Right cardiac atrium (tissue), 5 donors: ENCODE results near the gene MT1X. TPM values are rescaled to one million over a fixed set of nuclear protein-coding genes. Genes with fewer than 3 reads are reported as not detected.

Experiments used
- ATAC-seq, 2 donors: fragments of 200-7000 bp; cut with Tn5 transposase; one replicate each; pipeline versions ENCODE4 v1.8.0 to v1.9.1; 2020; ENCODE audit warnings: moderate library complexity in 2 of 2, mild to moderate bottlenecking in 1 of 2
- DNase-seq, 3 donors: peaks; one replicate each; pipeline ENCODE4 v3.0.0-alpha.2; 2020
- H3K27ac ChIP-seq: one replicate; pipeline ENCODE4 v1.5.1; 2013; ENCODE audit warnings: mild to moderate bottlenecking, low read length, control low read depth, moderate library complexity
- H3K27me3 ChIP-seq: one replicate; pipeline ENCODE4 v1.6.1; 2013; ENCODE audit not compliant: control insufficient read depth, insufficient read depth
- H3K4me1 ChIP-seq: one replicate; pipeline ENCODE4 v1.6.1; 2013; ENCODE audit warnings: low read length; ENCODE audit not compliant: control insufficient read depth, insufficient read depth
- H3K4me3 ChIP-seq: one replicate; pipeline ENCODE4 v1.5.1; 2013; ENCODE audit warnings: low read length, control low read depth
- H3K9me3 ChIP-seq: one replicate; pipeline ENCODE4 v1.6.1; 2013; ENCODE audit warnings: low read length; ENCODE audit not compliant: control insufficient read depth
- WGBS: extraction: QIAGEN DNeasy Blood & Tissue Kit; methylation state at CpG from one replicate; pipeline ENCODE4 v1.1.7; 2013; 5-methylcytosine and 5-hydroxymethylcytosine counted together
- intact Hi-C, 4 donors: fragments of 100-400 bp; cut with DNase I; formaldehyde crosslinking; loops; one replicate each; pipeline versions ENCODE4 v1.11.0 to v1.14.0; 2022 to 2023
- long read RNA-seq, 4 donors: library from polyadenylated mRNA; unstranded; transcript quantifications; one replicate each; pipeline ENCODE4 v2.0.0, GENCODE V29; 2020 to 2021
- polyA plus RNA-seq: library from polyadenylated mRNA; stranded (reverse); fragments of 200-250 nt; gene quantifications from one replicate; pipeline ENCODE4 v1.2.3, GENCODE V29; 2013
- total RNA-seq, 4 donors: library from RNA; stranded (reverse); fragmentation: NEBNext Ultra II Directional; extraction: Animal tissue kit (Norgen Biotek cat#: 25700); gene quantifications; one replicate each; pipeline ENCODE4 v1.2.1, GENCODE V29; 2021
- donor health status: healthy with polysubstance abuse.
- donor health status: DM: no; HTN: yes; CAD: no.
- donor health status: DM: no; HTN: no; CAD: no.
- donor health status: DM: no; HTN: yes; CAD: no; lungs with severe emphysema.
- donor health status: DM: yes; HTN: yes; CAD: no.

MT1X gene
- total RNA-seq: 100 to 1,000 TPM in 3 of 4 donors, 10 to 100 TPM in 1; 75.7 to 367 (median 180) TPM
- 287 TPM for polyA plus RNA-seq
- long read RNA-seq, donor 1, partial matches to known transcripts: 0 of 3 reads
- long read RNA-seq, donor 1, other reads (novel, unspliced or antisense): 0 of 3 reads
- long read RNA-seq, donor 2, transcript MT1X-201 (3 exons, 450 nt): major isoform, 14 of 15 reads
- long read RNA-seq, donor 2, partial matches to known transcripts: 0 of 15 reads
- long read RNA-seq, donor 2, other reads (novel, unspliced or antisense): 0 of 15 reads
- long read RNA-seq, donor 3, partial matches to known transcripts: 0 of 4 reads
- long read RNA-seq, donor 3, other reads (novel, unspliced or antisense): 0 of 4 reads
- long read RNA-seq, donor 4, transcript MT1X-201 (3 exons, 450 nt): major isoform, 20 of 20 reads
- long read RNA-seq, donor 4, partial matches to known transcripts: 0 of 20 reads
- long read RNA-seq, donor 4, other reads (novel, unspliced or antisense): 0 of 20 reads

DNA sequence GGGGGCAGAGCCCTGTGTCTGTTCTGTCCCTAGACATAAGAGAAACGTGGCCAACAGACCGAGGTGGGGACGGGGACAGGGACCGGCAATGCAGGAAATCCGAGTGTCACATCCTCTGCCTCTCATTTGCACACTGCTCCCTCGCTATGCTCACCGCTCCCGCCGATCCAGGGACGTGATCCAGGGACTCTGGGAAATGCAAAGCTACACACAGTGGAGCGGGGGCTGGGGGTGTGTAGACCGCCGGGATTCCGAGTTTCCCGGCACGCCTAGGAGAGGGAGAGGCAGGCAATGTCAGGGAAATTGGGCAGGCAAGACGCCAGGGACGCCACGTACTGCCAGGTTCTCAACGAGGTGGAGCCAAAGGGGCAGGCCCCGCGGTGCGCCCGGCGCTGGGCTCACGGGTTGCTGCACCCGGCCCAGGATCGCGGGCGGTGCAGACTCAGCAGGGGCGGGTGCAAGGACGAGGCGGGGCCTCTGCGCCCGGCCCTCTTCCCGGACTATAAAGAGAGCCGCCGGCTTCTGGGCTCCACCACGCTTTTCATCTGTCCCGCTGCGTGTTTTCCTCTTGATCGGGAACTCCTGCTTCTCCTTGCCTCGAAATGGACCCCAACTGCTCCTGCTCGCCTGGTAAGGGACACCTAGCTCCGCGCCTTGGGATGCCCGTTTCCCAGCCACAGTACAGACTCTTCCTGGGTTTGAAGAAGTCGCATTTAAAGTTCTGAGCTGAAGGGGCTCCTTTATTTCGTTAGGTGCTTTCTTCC is at the start of gene MT1X:
Gene MT1X (plus strand): TSS at position 532 of the 764 bp plus-strand sequence. CDS start 71 bp downstream, at position 603.
- Histone ChIP-seq H3K4me3 (peak within 1 kb of the TSS; percentile 77), H3K27me3 (no peaks in the 10 kb centered on the region), H3K9me3 (no peaks in the 10 kb centered on the region), H3K4me1 (peaks cover 19% of the 10 kb centered on the region), H3K27ac (peak within 1 kb of the TSS; percentile 87)
- ATAC-seq (peak; percentile 97 to 98), DNase-seq (peak; percentile 96 to 99 (median 97))
- intact Hi-C loops: no loop called here
- under 1% methylated on average over 49 of the region's 49 CpGs for WGBS

DNA sequence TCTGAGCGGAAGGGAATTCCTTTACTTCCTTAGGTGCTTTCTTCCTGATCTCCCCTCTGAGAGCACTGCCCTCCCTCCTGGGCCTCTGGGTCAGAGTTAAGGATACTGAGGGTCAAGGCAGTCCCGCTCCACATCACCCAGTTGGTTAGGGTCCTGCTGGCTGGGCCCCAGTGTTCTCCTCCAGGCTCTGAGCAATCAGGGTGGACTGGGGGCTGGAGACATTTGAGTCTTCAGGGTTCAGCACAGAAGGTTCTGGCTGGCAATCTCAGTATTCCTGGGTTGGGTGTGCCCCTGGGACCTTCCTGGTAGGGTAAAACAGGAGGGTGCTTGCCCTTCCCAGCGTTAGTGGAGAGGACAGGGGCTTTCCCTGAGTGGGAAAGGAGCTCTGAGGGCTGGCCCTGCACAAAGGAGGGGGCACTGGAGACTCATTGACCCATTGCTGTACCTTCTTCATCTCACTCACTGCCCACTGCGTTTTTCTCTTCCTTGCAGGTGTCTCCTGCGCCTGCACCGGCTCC is 49.4 kb upstream of the MT1X start:
- no peaks in the 10 kb centered on the region for H3K27me3 ChIP-seq
- peak in 1 of 3 donors; percentile 18 for DNase-seq
- ATAC-seq: peak; percentile 1 to 3
- intact Hi-C loops: no loop called here
- 51% methylated on average over 6 of the region's 6 CpGs for whole genome bisulfite sequencing
- peak overlapping the region; percentile 30 for H3K27ac ChIP-seq
- H3K4me1 ChIP-seq: no peaks in the 10 kb centered on the region
- peak overlapping the region; percentile 41 for H3K4me3 ChIP-seq
- H3K9me3 ChIP-seq: no peaks in the 10 kb centered on the region

DNA sequence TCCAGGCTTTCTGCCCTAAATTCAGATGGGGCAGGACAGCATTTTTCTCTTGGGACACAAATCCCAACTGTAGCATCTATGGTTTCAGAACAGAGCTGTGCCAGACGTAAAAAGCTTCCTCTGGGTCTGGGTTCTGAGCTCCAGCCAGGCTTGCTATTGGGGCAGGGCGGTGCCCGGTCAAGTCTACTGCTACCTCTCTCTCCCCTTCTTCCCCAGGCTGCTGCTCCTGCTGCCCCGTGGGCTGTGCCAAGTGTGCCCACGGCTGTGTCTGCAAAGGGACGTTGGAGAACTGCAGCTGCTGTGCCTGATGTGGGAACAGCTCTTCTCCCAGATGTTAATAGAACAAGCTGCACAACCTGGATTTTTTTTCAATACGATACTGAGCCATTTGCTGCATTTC is 48.7 kb upstream of the MT1X start:
- WGBS: 60% methylated on average over 7 of the region's 7 CpGs
- Histone ChIP-seq H3K4me1 (peaks cover under 1% of the 10 kb centered on the region), H3K9me3 (no peaks in the 10 kb centered on the region), H3K27me3 (no peaks in the 10 kb centered on the region), H3K4me3 (no peak overlapping the region), H3K27ac (no peak overlapping the region)
- DNase-seq: no peak
- intact Hi-C loops: no loop called here
- ATAC-seq: no peak

DNA sequence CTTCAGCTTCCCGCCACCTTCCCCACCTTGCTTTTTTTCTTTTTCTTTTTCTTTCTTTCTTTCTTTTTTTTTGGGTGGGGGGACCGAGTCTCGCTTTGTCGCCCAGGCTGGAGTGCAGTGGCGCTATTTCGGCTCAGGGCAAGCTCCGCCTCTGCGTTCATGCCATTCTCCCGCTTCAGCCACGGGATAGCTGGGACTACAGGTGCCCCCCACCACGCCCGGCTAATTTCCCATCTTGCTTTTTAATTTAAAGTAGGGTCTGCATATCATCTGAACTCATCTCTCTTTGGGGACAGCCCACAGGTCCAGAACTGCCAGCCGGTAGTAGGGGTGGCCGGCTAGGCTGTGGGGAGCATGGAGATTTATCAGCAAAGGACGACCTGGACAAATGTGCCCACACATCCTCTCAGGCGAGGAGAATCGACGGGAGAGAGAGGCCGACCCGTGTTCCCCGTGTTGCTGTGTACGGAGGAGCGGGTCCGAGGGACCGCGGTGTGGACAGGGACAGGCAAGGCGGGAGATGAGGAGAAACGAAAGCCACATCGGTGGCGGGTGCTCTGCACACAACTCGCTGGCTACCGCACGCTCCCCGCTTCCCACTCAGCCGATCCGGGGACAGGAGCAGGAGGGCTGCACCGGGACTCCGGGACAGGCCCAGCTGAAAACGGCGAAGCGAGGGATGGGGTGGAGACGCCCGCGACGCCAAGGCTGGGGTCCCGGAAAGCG is 47.4 kb upstream of the MT1X start:
- Histone ChIP-seq H3K27ac (no peak overlapping the region), H3K27me3 (no peaks in the 10 kb centered on the region), H3K4me3 (peak overlapping the region; percentile 5), H3K4me1 (peaks cover 1% of the 10 kb centered on the region), H3K9me3 (no peaks in the 10 kb centered on the region)
- intact Hi-C loops: no loop called here
- ATAC-seq (no peak), DNase-seq (peak in 1 of 3 donors; percentile 27)
- WGBS: 26% methylated on average over 47 of the region's 47 CpGs

DNA sequence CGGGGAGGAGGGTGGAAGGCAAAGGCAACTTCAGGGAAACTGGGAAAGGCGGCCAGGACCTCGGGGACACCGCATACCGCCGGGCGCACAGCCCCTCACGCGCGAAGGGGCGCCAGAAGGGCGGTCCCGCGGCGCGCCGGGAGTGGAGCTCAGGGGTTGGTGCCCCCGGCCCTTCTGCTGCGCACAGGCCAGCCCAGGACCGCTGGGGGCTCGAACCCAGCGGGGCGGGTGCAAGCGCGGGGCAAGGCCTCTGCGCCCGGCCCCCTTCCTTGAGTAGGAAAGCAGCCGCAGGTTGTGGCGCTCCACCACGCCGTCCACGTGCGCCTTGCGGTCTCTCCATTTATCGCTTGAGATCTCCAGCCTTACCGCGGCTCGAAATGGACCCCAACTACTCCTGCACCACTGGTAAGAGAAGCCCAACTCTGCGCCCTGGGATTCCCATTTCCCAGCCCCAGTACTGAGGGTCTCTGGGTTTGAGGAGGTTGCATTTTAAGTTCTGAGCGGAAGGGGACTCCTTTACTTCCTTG is 46.8 kb upstream of the MT1X start:
- Histone ChIP-seq H3K27me3 (no peaks in the 10 kb centered on the region), H3K4me1 (peaks cover 1% of the 10 kb centered on the region), H3K9me3 (no peaks in the 10 kb centered on the region), H3K4me3 (peak overlapping the region; percentile 5), H3K27ac (no peak overlapping the region)
- 15% methylated on average over 40 of the region's 40 CpGs for WGBS
- intact Hi-C loops: no loop called here
- DNase-seq: no peak
- no peak for ATAC-seq

DNA sequence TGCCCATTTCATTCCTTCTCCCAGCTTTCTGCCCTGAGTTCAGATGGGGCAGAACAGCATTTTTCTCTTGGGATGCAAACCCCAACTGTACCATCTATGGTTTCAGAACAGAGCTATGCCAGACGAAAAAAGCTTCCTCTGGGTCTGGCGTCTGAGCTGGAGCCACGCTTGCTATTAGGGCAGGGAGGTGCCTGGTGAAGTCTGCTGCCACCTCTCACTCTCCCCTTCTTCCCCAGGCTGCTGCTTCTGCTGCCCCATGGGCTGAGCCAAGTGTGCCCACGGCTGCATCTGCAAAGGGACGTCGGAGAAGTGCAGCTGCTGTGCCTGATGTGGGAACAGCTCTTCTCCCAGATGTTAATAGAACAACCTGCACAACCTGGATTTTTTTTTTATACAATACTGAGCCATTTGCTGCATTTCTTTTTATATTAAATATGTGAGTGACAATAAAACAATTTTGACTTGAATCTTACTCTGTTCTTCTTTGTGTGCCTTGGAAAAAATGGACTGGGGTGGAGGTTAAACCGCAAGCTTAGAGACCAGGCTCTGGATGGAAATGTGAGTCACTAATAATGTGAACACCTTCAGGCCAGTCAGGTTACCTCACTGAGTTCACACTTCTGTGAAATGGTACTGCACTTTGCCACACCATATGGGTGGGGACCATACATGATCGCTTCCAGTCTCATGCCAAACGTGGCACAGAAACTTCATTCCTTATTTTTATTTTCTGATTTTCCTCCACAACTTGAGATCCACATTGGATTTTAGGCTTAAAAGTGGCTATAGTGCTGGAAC is 45.5 kb upstream of the MT1X start:
- H3K27ac ChIP-seq: no peak overlapping the region

DNA sequence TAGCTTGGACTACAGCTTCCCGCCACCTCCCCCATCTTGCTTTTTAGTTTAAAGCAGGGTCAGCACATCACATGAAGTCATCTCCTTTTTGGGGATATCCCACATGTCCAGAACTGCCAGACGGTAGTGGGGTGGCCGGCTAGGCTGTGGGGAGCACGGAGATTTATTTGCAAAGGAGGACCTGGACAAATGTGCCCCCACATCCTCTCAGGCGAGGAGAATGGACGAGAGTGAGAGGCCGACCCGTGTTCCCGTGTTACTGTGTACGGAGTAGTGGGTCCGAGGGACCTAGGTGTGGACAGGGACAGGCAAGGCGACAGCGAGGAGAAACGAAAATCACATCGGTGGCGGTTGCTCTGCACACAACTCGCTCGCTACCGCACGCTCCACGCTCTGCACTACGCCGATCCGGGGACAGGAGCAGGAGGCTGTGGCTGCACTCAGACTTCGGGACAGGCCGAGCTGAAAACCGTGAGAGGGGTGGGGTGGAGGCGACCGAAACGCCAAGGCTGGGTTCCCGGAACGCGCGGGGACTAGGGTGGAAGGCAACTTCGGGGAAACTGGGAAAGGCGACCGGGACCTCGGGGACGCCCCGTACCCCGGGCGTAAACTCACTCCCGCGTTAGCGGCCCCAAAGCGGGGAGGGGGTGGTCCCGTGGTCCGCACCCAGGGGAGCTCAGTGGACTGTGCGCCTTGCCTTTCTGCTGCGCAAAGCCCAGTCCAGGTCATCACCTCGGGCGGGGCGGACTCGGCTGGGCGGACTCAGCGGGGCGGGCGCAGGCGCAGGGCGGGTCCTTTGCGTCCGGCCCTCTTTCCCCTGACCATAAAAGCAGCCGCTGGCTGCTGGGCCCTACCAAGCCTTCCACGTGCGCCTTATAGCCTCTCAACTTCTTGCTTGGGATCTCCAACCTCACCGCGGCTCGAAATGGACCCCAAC is 44.2 kb upstream of the MT1X start, which contains the start of gene MT1A:
Gene MT1A (plus strand): TSS at position 853 of the 937 bp plus-strand sequence. CDS start 73 bp downstream, at position 926.
- H3K27me3 ChIP-seq: no peaks in the 10 kb centered on the region
- WGBS: 7% methylated on average over 68 of the region's 68 CpGs
- intact Hi-C loops: no loop called here

More for the DNA sequence above, 45.5 kb upstream of the MT1X start:
- no peak for ATAC-seq
- 50% methylated on average over 9 of the region's 9 CpGs for WGBS
- Histone ChIP-seq H3K27me3 (no peaks in the 10 kb centered on the region), H3K4me3 (no peak overlapping the region), H3K4me1 (peaks cover 1% of the 10 kb centered on the region), H3K9me3 (no peaks in the 10 kb centered on the region)
- DNase-seq: no peak
- intact Hi-C loops: no loop called here

DNA sequence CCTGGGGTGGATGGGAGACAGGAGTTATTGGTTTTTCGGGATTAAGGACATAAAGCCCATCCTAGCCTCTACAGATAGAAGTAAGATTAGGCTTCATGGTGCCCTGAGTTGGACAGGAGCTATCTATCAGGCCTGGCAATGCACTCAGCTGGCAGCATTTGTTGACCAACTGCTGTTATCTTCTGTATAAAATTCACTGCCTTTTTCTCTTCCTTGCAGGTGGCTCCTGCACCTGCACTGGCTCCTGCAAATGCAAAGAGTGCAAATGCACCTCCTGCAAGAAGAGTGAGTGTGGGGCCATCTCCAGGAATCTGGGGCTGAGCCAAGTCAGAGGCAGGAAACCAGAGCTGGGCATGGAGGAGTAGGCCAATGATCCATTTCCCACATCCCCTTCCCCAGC is 43.2 kb upstream of the MT1X start:
- Histone ChIP-seq H3K27ac (no peak overlapping the region), H3K4me1 (peaks cover 1% of the 10 kb centered on the region), H3K9me3 (no peaks in the 10 kb centered on the region), H3K4me3 (no peak overlapping the region), H3K27me3 (no peaks in the 10 kb centered on the region)
- WGBS: 66% methylated on average over 1 of the region's 1 CpG
- intact Hi-C loops: no loop called here
- ATAC-seq (no peak), DNase-seq (no peak)

More for the DNA sequence above, 44.2 kb upstream of the MT1X start, which contains the start of gene MT1A:
- ATAC-seq (peak; percentile 91), DNase-seq (peak; percentile 91 to 95 (median 93))
- H3K4me3 ChIP-seq: peak within 1 kb of the TSS; percentile 51
- peaks cover 1% of the 10 kb centered on the region for H3K4me1 ChIP-seq
- H3K27ac ChIP-seq: peak within 1 kb of the TSS; percentile 3
- no peaks in the 10 kb centered on the region for H3K9me3 ChIP-seq

DNA sequence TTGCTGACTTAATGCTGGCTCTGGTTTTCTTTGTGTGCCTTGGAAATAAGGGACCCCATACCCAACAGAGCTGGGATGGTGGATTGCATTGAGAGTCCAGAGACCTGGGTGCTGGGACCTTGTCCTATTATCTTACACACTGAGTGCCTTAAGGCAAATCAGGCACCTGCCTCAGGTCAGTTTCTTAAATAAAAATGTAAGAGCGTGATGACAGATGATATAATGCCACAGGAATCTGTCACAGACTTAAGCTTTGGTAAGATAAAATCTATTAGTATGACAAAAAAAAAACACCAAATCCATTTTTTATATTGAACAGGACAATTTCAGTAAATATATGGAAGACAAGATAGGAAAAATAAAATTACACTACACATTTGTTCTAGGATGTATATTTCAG is 42.2 kb upstream of the MT1X start:
- intact Hi-C loops: no loop called here
- WGBS: 81% methylated on average over 1 of the region's 1 CpG
- Histone ChIP-seq H3K4me1 (peaks cover 1% of the 10 kb centered on the region), H3K27ac (no peak overlapping the region), H3K27me3 (no peaks in the 10 kb centered on the region), H3K9me3 (no peaks in the 10 kb centered on the region), H3K4me3 (no peak overlapping the region)
- no peak for ATAC-seq
- no peak for DNase-seq
